ENCODE data around the gene UGT1A8.

The UGT1A8 gene

GRCh38 chr2:233822101-233822771 lies 204.8 kb downstream of the UGT1A8 start:
- no peak for DNase-seq
